HG03520 (cell line): ENCODE measurements around the gene SP2.

Source experiments
- ATAC-seq: cut with Tn5 transposase; IDR thresholded peaks from one replicate; pipeline ENCODE4 v1.9.1; 2021; ENCODE audit warnings: mild to moderate bottlenecking, moderate library complexity; ENCODE audit not compliant: unreplicated experiment

Gene SP2

GRCh38 chr17:47969930-47970724 is 74.1 kb downstream of the SP2 start:
- no peak for ATAC-seq

- ATAC-seq: peak; percentile 94
Observed at GRCh38 chr17:47970725-47971499, 74.9 kb downstream of the SP2 start, which contains the start of gene CDK5RAP3. Gene CDK5RAP3 (plus strand): TSS chr17:47971113. CDS start chr17:47971147, 34 bp downstream.

GRCh38 chr17:47973541-47973940 is 77.5 kb downstream of the SP2 start:
- no peak for ATAC-seq

GRCh38 chr17:47975189-47975822 is 79.3 kb downstream of the SP2 start:
- no peak for ATAC-seq

GRCh38 chr17:47975823-47976205 is 79.8 kb downstream of the SP2 start:
- ATAC-seq: no peak

- no peak for ATAC-seq
Observed at GRCh38 chr17:47978324-47978723, 82.3 kb downstream of the SP2 start.
